H1 (cell line): Measurements from ENCODE around the gene SNTN. TPM values are rescaled to one million over a fixed set of nuclear protein-coding genes. Genes with fewer than 3 reads are reported as not detected.

Source experiments
- CTCF ChIA-PET: fragments of 300-600 bp; sonication (Branson Sonifier 250); formaldehyde crosslinking; loops from one replicate; lab custom pipeline; 2021; ENCODE audit not compliant: partially characterized antibody; lab: Charles Lee
- POLR2A ChIA-PET: fragments of 300-600 bp; sonication (Branson Sonifier 250); formaldehyde crosslinking; loops from one replicate; lab custom pipeline; 2021; ENCODE audit warnings: inconsistent platforms; ENCODE audit not compliant: partially characterized antibody; lab: Charles Lee
- DNase-seq, 2 experiments: peaks; one replicate each; pipeline versions ENCODE4 v3.0.0 to v3.0.0-alpha.2; 2010 to 2022; ENCODE audit warnings: low spot score in 2 of 2, low read depth in 1 of 2, mixed read lengths in 1 of 2
- FAIRE-seq: peaks from 2 replicates; lab custom pipeline; 2011; peaks lifted over from hg19 to GRCh38; lab: Jason Lieb, UNC
- H2AFZ ChIP-seq: 2 replicates; pipeline ENCODE4 v1.8.1; 2012; ENCODE audit warnings: low read length, inconsistent platforms
- H2AK5ac ChIP-seq: 2 replicates; pipeline ENCODE4 v1.6.1; 2013; ENCODE audit warnings: low read depth, low read length
- H2BK120ac ChIP-seq: replicated peaks from 2 replicates; pipeline ENCODE3; 2013; ENCODE audit warnings: low read depth, low read length, inconsistent platforms
- H2BK12ac ChIP-seq: 2 replicates; pipeline ENCODE4 v1.6.1; 2013; ENCODE audit warnings: low read depth, low read length
- H2BK15ac ChIP-seq: 2 replicates; pipeline ENCODE4 v1.6.1; 2013; ENCODE audit warnings: low read length
- H2BK20ac ChIP-seq: 2 replicates; pipeline ENCODE4 v1.6.1; 2013; ENCODE audit warnings: low read length
- H2BK5ac ChIP-seq: 2 replicates; pipeline ENCODE4 v1.6.1; 2013; ENCODE audit warnings: low read depth, low read length
- H3K14ac ChIP-seq: 2 replicates; pipeline ENCODE4 v1.6.1; 2013; ENCODE audit warnings: inconsistent platforms; ENCODE audit not compliant: insufficient read length
- H3K18ac ChIP-seq: 2 replicates; pipeline ENCODE4 v1.6.1; 2013; ENCODE audit warnings: low read length; ENCODE audit errors: extremely low read depth
- H3K23ac ChIP-seq: 2 replicates; pipeline ENCODE4 v1.6.1; 2013; ENCODE audit warnings: inconsistent platforms; ENCODE audit not compliant: insufficient read length
- H3K23me2 ChIP-seq: 2 replicates; pipeline ENCODE4 v1.6.1; 2013; ENCODE audit warnings: low read depth, low read length
- H3K27ac ChIP-seq: 2 replicates; pipeline ENCODE4 v1.6.1; 2011; ENCODE audit warnings: low read depth, low read length, inconsistent platforms
- H3K27me3 ChIP-seq, 4 experiments: replicated peaks in 1 of 4; 1 replicate in 1 of 4; 2 replicates in 3 of 4; pipeline versions ENCODE4 v1.6.1 to v1.8.1; 2011 to 2013; ENCODE audit warnings: low read length in 3 of 4, mild to moderate bottlenecking in 3 of 4, inconsistent platforms in 2 of 4, mixed read lengths in 2 of 4, moderate library complexity in 1 of 4; ENCODE audit not compliant: control insufficient read depth in 3 of 4, insufficient read depth in 3 of 4; ENCODE audit errors: extremely low read depth in 1 of 4
- H3K36me3 ChIP-seq, 4 experiments: 2 replicates each; pipeline versions ENCODE4 v1.6.1 to v1.8.1; 2011 to 2013; ENCODE audit warnings: mild to moderate bottlenecking in 4 of 4, low read length in 3 of 4, moderate library complexity in 2 of 4, control low read depth in 1 of 4, inconsistent platforms in 1 of 4; ENCODE audit not compliant: insufficient read depth in 4 of 4, control insufficient read depth in 2 of 4
- H3K4ac ChIP-seq: replicated peaks from 2 replicates; pipeline ENCODE3; 2013; ENCODE audit warnings: low read length, low read depth, mixed read lengths, inconsistent platforms; ENCODE audit not compliant: insufficient read length
- H3K4me1 ChIP-seq, 4 experiments: replicated peaks in 1 of 4; 1 replicate in 1 of 4; 2 replicates in 3 of 4; pipeline versions ENCODE4 v1.6.1 to v1.8.1; 2011 to 2013; ENCODE audit warnings: low read length in 3 of 4, inconsistent platforms in 2 of 4, mixed read lengths in 1 of 4; ENCODE audit not compliant: insufficient read depth in 4 of 4, control insufficient read depth in 3 of 4
- H3K4me2 ChIP-seq, 2 experiments: 2 replicates each; pipeline versions ENCODE4 v1.6.1 to v1.8.1; 2011 to 2013; ENCODE audit warnings: low read depth in 2 of 2, low read length in 2 of 2, control low read depth in 1 of 2, inconsistent platforms in 1 of 2, mild to moderate bottlenecking in 1 of 2; ENCODE audit not compliant: insufficient read depth in 1 of 2
- H3K4me3 ChIP-seq, 4 experiments: fragments of 200-600, 300-600 bp in 1 of 4; sonication (generic), shearing (Covaris generic), sonication (Bioruptor Twin) in 1 of 4; 2 replicates each; pipeline versions ENCODE4 v1.5.1 to v1.8.1; 2011 to 2016; ENCODE audit warnings: low read length in 4 of 4, low read depth in 3 of 4, control low read depth in 2 of 4, inconsistent platforms in 2 of 4, mild to moderate bottlenecking in 2 of 4, mixed read lengths in 1 of 4, moderate library complexity in 1 of 4; ENCODE audit not compliant: insufficient read depth in 2 of 4; ENCODE audit errors: extremely low read depth in 1 of 4
- H3K56ac ChIP-seq: replicated peaks from 2 replicates; pipeline ENCODE3; 2013; ENCODE audit warnings: low read depth, mild to moderate bottlenecking, mixed read lengths, low read length, inconsistent platforms; ENCODE audit not compliant: insufficient read length
- H3K79me1 ChIP-seq: 2 replicates; pipeline ENCODE4 v1.6.1; 2013; ENCODE audit warnings: low read depth, low read length, control low read depth
- H3K79me2 ChIP-seq, 2 experiments: 2 replicates each; pipeline versions ENCODE4 v1.6.1 to v1.8.1; 2012 to 2013; ENCODE audit warnings: low read length in 2 of 2, mild to moderate bottlenecking in 2 of 2, inconsistent platforms in 1 of 2; ENCODE audit not compliant: insufficient read depth in 2 of 2, control insufficient read depth in 1 of 2
- H3K9ac ChIP-seq, 4 experiments: replicated peaks in 1 of 4; 1 replicate in 1 of 4; 2 replicates in 3 of 4; pipeline versions ENCODE4 v1.6.1 to v1.8.1; 2011 to 2013; ENCODE audit warnings: low read depth in 3 of 4, low read length in 3 of 4, control low read depth in 2 of 4, mild to moderate bottlenecking in 2 of 4, moderate library complexity in 2 of 4, inconsistent platforms in 1 of 4; ENCODE audit errors: extremely low read depth in 1 of 4
- H3K9me3 ChIP-seq, 2 experiments: 2 replicates each; pipeline versions ENCODE4 v1.6.1 to v1.8.1; 2012 to 2013; ENCODE audit warnings: mild to moderate bottlenecking in 2 of 2, moderate library complexity in 2 of 2, control low read depth in 1 of 2, inconsistent platforms in 1 of 2, low read depth in 1 of 2, low read length in 1 of 2, mixed read lengths in 1 of 2; ENCODE audit not compliant: insufficient read depth in 2 of 2
- H4K20me1 ChIP-seq, 2 experiments: replicated peaks in 1 of 2; 2 replicates each; pipeline versions ENCODE3 to v1.8.1; 2011 to 2013; ENCODE audit warnings: inconsistent platforms in 2 of 2, low read length in 2 of 2, mild to moderate bottlenecking in 1 of 2; ENCODE audit not compliant: insufficient read depth in 2 of 2, control insufficient read depth in 1 of 2
- H4K5ac ChIP-seq: 2 replicates; pipeline ENCODE4 v1.6.1; 2013; ENCODE audit warnings: low read length, low read depth, mixed read lengths, inconsistent platforms; ENCODE audit not compliant: insufficient read length
- H4K8ac ChIP-seq: 2 replicates; pipeline ENCODE4 v1.8.0; 2013; ENCODE audit warnings: mild to moderate bottlenecking, moderate library complexity, low read length, inconsistent platforms; ENCODE audit not compliant: insufficient read depth; ENCODE audit errors: extremely low read depth
- H4K91ac ChIP-seq: replicated peaks from 2 replicates; pipeline ENCODE3; 2013; ENCODE audit warnings: low read length, mixed read lengths, inconsistent platforms; ENCODE audit not compliant: insufficient read length
- ASH2L ChIP-seq: fragments of 200-600, 300-600 bp; sonication (generic); IDR thresholded peaks from one replicate; pipeline ENCODE4 v1.7.1; 2017; ENCODE audit warnings: low read length
- BCL11A ChIP-seq, 2 experiments: IDR thresholded peaks; one replicate each; pipeline ENCODE4 v1.6.1; 2011; ENCODE audit warnings: low read depth in 2 of 2, low read length in 2 of 2, mild to moderate bottlenecking in 2 of 2
- MAFK ChIP-seq: IDR thresholded peaks from 2 replicates; pipeline ENCODE4 v1.6.1; 2012; ENCODE audit warnings: low read depth, mild to moderate bottlenecking, improper control_type of control experiment, low read length
- WGBS, 2 experiments: shearing (Covaris generic) in 1 of 2; methylation state at CpG; one replicate each; pipeline versions ENCODE4 v1.1.6 to v1.1.7; 2013 to 2015; ENCODE audit warnings: low lambda C conversion rate in 2 of 2, mixed read lengths in 2 of 2, inconsistent platforms in 1 of 2, low coverage in 1 of 2, missing lambda C conversion rate in 1 of 2; ENCODE audit not compliant: insufficient replicate concordance in 2 of 2, insufficient coverage in 1 of 2, insufficient read length in 1 of 2; ENCODE audit errors: extremely low coverage in 1 of 2, missing lambda C conversion rate in 1 of 2; 5-methylcytosine and 5-hydroxymethylcytosine counted together
- long read RNA-seq, 2 experiments: library from RNA in 1 of 2; library from capped mRNA in 1 of 2; stranded (forward); transcript quantifications; one replicate each; pipeline ENCODE4 v2.0.0, GENCODE V29; 2021; ENCODE audit warnings: inconsistent platforms in 1 of 2
- polyA minus RNA-seq, 3 experiments: library from RNA; depleted of rRNA, polyadenylated mRNA; stranded (reverse); fragments of >200 nt; gene quantifications; 1 replicate in 2 of 3; 2 replicates in 1 of 3; pipeline ENCODE4 v1.2.3, GENCODE V29; 2011
- polyA plus RNA-seq, 7 experiments: library from polyadenylated mRNA; depleted of rRNA in 3 of 7; stranded (reverse) in 5 of 7; unstranded in 2 of 7; fragments of >200 nt in 5 of 7; fragments of 200-250 nt in 2 of 7; gene quantifications; 1 replicate in 5 of 7; 2 replicates in 1 of 7; 4 replicates in 1 of 7; pipeline versions ENCODE4 v1.2.1 to v1.2.3, GENCODE V29; 2011 to 2013; ENCODE audit warnings: missing spikeins in 2 of 7, mixed read lengths in 2 of 7
- total RNA-seq: library from RNA; stranded (reverse); fragmentation: NEBNext Ultra II Directional; extraction: Animal tissue kit (Norgen Biotek cat#: 25700); gene quantifications from 2 replicates; pipeline ENCODE4 v1.2.1, GENCODE V29; 2021

Gene SNTN
- not detected in 2 replicates for total RNA-seq
- polyA plus RNA-seq (2011; rRNA removed), result not detected in 2 replicates
- polyA plus RNA-seq (2011; cell fraction: cytosol; rRNA removed), result 0.05 TPM
- not detected for polyA plus RNA-seq (2011; cell fraction: nucleus; rRNA removed)
- not detected in 4 replicates for polyA plus RNA-seq (2012, experiment 1 of 2)
- polyA plus RNA-seq (2012, experiment 2 of 2), result not detected
- 0.20 TPM for polyA plus RNA-seq (2013, experiment 1 of 2)
- 0.15 TPM for polyA plus RNA-seq (2013, experiment 2 of 2)
- not detected in 2 replicates for polyA minus RNA-seq (2011; rRNA and poly(A)+ RNA removed)
- not detected for polyA minus RNA-seq (2011; cell fraction: cytosol; rRNA and poly(A)+ RNA removed)
- polyA minus RNA-seq (2011; cell fraction: nucleus; rRNA and poly(A)+ RNA removed), result not detected
- long read RNA-seq, experiment 1, result 0 reads
- long read RNA-seq, experiment 2, result 0 reads

GRCh38 chr3:63652066-63652725, at the start of gene SNTN:
TSS of gene SNTN (plus strand) at chr3:63652675. CDS start at chr3:63652688, 13 bp downstream.
- H2BK20ac ChIP-seq, result no peak within 1 kb of the TSS
- H3K4me1 ChIP-seq, result no peaks in the 10 kb centered on the region
- H3K79me2 ChIP-seq, result no peaks in the 10 kb centered on the region
- no peak within 1 kb of the TSS for H2AK5ac ChIP-seq
- H3K18ac ChIP-seq, result no peak within 1 kb of the TSS
- 91% methylated on average over 5 of the region's 5 CpGs; no CpG with 5 or more reads in 1 of the 2 experiments for WGBS, 2 experiments
- no peaks in the 10 kb centered on the region for H3K9me3 ChIP-seq
- no peak within 1 kb of the TSS for H3K27ac ChIP-seq
- no peak within 1 kb of the TSS for H4K8ac ChIP-seq
- H3K56ac ChIP-seq, result no peak within 1 kb of the TSS
- no peak within 1 kb of the TSS for H3K4me2 ChIP-seq
- no peaks in the 10 kb centered on the region; the same call in 1 of the 2 replicates for H3K23me2 ChIP-seq
- no peak within 1 kb of the TSS for H4K5ac ChIP-seq
- H3K4ac ChIP-seq, result no peak within 1 kb of the TSS
- H4K91ac ChIP-seq, result no peak within 1 kb of the TSS
- ChIA-PET CTCF (no interaction called here), POLR2A (no interaction called here)
- H3K23ac ChIP-seq, result no peak within 1 kb of the TSS
- TF ChIP-seq BCL11A (IDR thresholded peaks at IDR 0.05; ENCODE audit: low read depth in 2 of 2, low read length in 2 of 2) (no peak), MAFK (no peak), ASH2L (no peak)
- no peak for FAIRE-seq
- no peaks in the 10 kb centered on the region for H3K36me3 ChIP-seq
- no peak within 1 kb of the TSS for H2BK12ac ChIP-seq
- no peak within 1 kb of the TSS for H2AFZ ChIP-seq
- no peak within 1 kb of the TSS for H2BK120ac ChIP-seq
- no peaks in the 10 kb centered on the region for H3K79me1 ChIP-seq
- no peak for DNase-seq
- no peak within 1 kb of the TSS for H3K9ac ChIP-seq
- no peak within 1 kb of the TSS for H2BK5ac ChIP-seq
- no peaks in the 10 kb centered on the region for H4K20me1 ChIP-seq
- H3K14ac ChIP-seq, result no peak within 1 kb of the TSS
- H2BK15ac ChIP-seq, result no peak within 1 kb of the TSS
- H3K27me3 ChIP-seq, result no peaks in the 10 kb centered on the region
- no peak within 1 kb of the TSS for H3K4me3 ChIP-seq
